Subcutaneous abdominal adipose tissue (tissue), 5 donors: ENCODE results near the gene HNRNPU.
A peak's percentile ranks its signal among the peaks of the same experiment; 100 is the strongest.

Source experiments
- H3K27ac ChIP-seq: one replicate; pipeline ENCODE4 v1.7.0; 2013; ENCODE audit warnings: low read depth, mild to moderate bottlenecking, inconsistent platforms, low read length, moderate library complexity
- H3K27me3 ChIP-seq, 5 donors: one replicate each; pipeline ENCODE4 v1.7.0; 2013; ENCODE audit warnings: low read length in 5 of 5, inconsistent platforms in 1 of 5; ENCODE audit not compliant: control insufficient read depth in 5 of 5, insufficient read depth in 4 of 5
- H3K36me3 ChIP-seq, 5 donors: one replicate each; pipeline ENCODE4 v1.7.0; 2013; ENCODE audit warnings: low read length in 5 of 5; ENCODE audit not compliant: control insufficient read depth in 5 of 5, insufficient read depth in 5 of 5
- H3K4me1 ChIP-seq, 5 donors: one replicate each; pipeline ENCODE4 v1.7.0; 2013; ENCODE audit warnings: low read length in 5 of 5, mild to moderate bottlenecking in 3 of 5, moderate library complexity in 1 of 5; ENCODE audit not compliant: control insufficient read depth in 5 of 5, insufficient read depth in 5 of 5
- H3K4me3 ChIP-seq, 5 donors: one replicate each; pipeline ENCODE4 v1.7.0; 2013; ENCODE audit warnings: low read length in 5 of 5, low read depth in 1 of 5
- H3K9ac ChIP-seq, 5 donors: one replicate each; pipeline ENCODE4 v1.7.0; 2013; ENCODE audit warnings: low read length in 5 of 5, mild to moderate bottlenecking in 4 of 5, moderate library complexity in 3 of 5
- H3K9me3 ChIP-seq, 5 donors: one replicate each; pipeline ENCODE4 v1.7.0; 2013; ENCODE audit warnings: low read length in 5 of 5; ENCODE audit not compliant: control insufficient read depth in 5 of 5
- donor health status: healthy.
- donor health status: healthy.
- donor health status: healthy.
- donor health status: healthy.
- donor health status: healthy.

Gene HNRNPU

DNA sequence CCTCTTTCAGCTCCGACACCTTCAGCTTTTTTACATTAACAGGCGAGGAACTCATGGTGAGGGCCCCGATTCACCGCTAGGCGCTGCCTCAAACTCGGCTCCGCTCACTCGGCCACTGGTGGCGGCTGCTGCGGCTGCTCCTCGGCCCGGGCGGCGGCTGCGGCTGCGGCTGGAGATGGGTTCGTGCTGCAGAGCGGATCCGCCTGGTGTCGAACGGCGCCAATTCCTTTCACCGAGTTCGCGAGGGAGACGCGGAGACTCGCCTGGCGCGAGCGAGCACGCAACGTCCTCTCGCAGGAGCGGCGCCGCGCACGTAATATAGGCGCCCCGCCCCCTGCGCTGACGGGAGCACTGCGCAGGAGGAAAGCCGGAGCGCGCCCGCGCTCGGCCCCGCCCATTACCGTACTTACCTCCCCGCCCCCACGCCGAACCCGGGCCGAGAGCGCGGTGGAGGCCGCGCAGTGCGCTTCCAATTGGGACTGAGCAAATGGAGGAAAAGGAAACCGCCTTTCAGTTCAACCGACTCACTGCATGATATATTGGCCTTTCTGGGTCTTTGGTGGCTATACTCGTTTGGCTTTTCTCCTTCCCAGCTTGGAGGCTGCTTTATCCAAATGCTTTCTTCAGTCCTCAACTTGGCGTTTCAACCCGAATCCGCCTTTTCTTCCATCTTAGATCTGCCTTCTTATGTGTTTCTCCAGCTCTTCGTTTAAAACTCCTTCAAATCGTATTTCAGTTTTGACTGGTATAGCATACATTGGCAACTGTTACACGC lies at the start of gene HNRNPU:
Gene HNRNPU (minus strand): TSS at position 291 of the 775 bp plus-strand sequence. CDS start 236 bp downstream, at position 55.
- Histone ChIP-seq H3K27me3 (no peaks in the 10 kb centered on the region), H3K9me3 (no peaks in the 10 kb centered on the region), H3K9ac (peak within 1 kb of the TSS; percentile 92 to 100 (median 100)), H3K27ac (peak within 1 kb of the TSS; percentile 96), H3K36me3 (peaks cover 5 to 17% (median 14%) of the 10 kb centered on the region in 5 donors), H3K4me3 (peak within 1 kb of the TSS; percentile 73 to 100 (median 98)), H3K4me1 (peaks cover 0 to 43% (median 37%) of the 10 kb centered on the region in 5 donors)

DNA sequence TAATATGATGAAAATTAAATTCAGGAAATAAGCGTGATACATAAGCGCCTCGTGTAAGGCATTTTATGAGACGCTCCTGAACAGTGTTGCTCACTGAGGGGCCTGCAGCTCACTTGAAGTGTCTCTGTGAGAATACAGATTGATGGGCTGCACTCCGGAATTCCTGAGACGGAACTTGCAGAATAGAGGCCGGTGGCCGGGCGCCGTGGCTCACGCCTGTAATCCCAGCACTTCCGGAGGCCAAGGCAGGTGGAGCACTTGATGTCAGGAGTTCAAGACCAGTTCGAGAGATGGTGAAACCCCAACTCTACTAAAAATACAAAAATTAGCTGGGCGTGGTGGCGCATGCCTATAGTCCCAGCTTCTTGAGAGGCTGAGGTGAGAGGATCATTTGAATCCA lies 49.5 kb upstream of the HNRNPU start:
- Histone ChIP-seq H3K4me1 (peaks cover 0 to 4% (median under 1%) of the 10 kb centered on the region in 5 donors), H3K27me3 (no peaks in the 10 kb centered on the region), H3K27ac (no peak overlapping the region), H3K4me3 (no peak overlapping the region), H3K36me3 (no peaks in the 10 kb centered on the region), H3K9me3 (no peaks in the 10 kb centered on the region), H3K9ac (no peak overlapping the region)

- Histone ChIP-seq H3K36me3 (no peaks in the 10 kb centered on the region), H3K9ac (no peak overlapping the region), H3K9me3 (no peaks in the 10 kb centered on the region), H3K4me3 (no peak overlapping the region), H3K27me3 (no peaks in the 10 kb centered on the region), H3K27ac (no peak overlapping the region), H3K4me1 (no peaks in the 10 kb centered on the region)
These were observed 39.8 kb upstream of the HNRNPU start for GRCh38 chr1:244904119-244904518.

DNA sequence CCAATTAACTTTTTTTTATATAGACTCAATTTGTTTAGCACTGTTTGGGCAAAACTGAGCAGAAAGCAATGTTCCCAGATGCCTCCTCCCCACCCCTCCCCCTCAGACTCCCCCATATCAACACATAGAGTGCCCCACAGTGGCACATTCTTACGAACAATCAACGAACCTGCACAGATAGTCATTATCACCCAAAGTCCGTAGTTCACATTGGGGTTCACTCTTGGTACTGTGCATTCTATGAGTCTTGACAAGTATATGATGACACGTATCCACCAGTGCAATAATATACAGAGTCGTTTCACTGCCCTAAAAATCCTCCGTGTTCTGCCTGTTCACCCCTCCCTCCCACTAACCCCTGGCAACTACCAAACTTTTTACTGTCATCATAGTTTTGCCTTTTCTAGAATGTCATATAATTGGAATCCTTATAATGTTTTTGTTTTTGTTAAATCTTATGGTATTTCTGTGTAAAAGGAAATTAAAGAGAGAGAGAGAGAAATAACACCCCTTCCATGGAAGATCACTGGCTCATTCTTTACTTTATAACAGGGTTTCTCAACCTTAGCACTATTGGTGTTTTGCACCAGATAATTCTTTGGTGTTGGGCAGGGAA lies 37.2 kb upstream of the HNRNPU start:
- no peak overlapping the region for H3K4me3 ChIP-seq
- no peak overlapping the region for H3K9ac ChIP-seq
- H3K36me3 ChIP-seq: no peaks in the 10 kb centered on the region
- H3K27ac ChIP-seq: no peak overlapping the region
- no peaks in the 10 kb centered on the region for H3K4me1 ChIP-seq
- H3K9me3 ChIP-seq: no peaks in the 10 kb centered on the region
- H3K27me3 ChIP-seq: no peaks in the 10 kb centered on the region

DNA sequence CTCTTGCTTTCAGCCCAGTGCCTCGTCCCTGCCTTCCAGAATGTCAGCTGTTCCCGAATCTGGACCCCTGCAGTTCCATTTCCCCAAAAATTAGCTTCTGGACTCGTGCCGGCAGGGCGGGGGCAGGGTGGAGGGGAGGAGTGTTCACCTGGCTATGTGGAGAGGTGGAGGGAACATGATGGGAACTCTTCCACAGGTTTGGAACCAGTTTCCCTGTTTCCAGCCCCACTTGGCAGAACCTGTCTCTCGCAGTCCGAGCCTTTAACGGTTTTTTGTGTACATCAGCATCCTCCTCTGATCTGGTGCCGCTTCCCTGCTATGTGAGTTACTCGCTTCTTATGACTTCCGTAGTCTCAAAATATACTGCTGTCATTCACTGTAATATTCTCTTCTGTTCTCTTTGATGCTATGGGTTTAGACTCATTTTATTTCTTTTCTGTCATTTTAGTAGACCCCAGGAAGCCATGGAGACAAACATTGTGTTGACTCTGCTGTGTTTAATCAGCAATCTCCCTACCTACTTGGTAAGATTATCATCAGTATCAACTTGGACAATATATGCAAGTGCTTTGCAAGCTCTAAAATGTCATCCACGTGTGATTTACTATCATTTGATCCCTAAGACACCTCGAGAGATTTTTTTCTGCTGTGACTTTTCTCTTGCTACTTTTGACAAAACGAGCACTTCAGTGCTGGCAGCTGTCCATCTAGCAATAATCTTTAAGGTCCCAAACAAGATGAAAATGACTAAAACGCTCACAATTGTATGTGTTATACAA lies 33.3 kb upstream of the HNRNPU start:
- no peak overlapping the region for H3K9ac ChIP-seq
- no peaks in the 10 kb centered on the region for H3K4me1 ChIP-seq
- no peaks in the 10 kb centered on the region for H3K36me3 ChIP-seq
- H3K27me3 ChIP-seq: no peaks in the 10 kb centered on the region
- H3K4me3 ChIP-seq: no peak overlapping the region
- H3K27ac ChIP-seq: no peak overlapping the region
- H3K9me3 ChIP-seq: no peaks in the 10 kb centered on the region

DNA sequence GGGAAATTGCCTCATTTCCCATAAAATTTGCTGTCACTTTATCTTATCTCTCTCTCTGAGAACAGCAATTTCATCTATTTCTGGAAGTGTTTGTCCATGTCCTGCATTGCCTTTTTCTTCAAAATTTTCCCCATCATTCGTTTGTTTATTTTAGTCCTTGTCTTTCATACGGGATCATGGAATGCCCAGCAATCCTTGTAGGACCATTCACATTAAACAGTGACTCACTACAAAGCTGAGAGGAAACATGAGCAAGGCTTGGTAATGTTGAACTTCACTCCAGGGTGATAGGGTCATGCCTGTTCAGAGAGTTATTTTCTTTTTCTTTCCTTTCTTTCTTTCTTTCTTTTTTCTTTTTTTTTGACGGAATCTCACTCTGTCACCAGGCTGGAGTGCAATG lies 32.2 kb upstream of the HNRNPU start:
- H3K4me3 ChIP-seq: no peak overlapping the region
- H3K36me3 ChIP-seq: no peaks in the 10 kb centered on the region
- H3K4me1 ChIP-seq: no peaks in the 10 kb centered on the region
- no peaks in the 10 kb centered on the region for H3K27me3 ChIP-seq
- no peaks in the 10 kb centered on the region for H3K9me3 ChIP-seq
- H3K27ac ChIP-seq: no peak overlapping the region
- no peak overlapping the region for H3K9ac ChIP-seq

DNA sequence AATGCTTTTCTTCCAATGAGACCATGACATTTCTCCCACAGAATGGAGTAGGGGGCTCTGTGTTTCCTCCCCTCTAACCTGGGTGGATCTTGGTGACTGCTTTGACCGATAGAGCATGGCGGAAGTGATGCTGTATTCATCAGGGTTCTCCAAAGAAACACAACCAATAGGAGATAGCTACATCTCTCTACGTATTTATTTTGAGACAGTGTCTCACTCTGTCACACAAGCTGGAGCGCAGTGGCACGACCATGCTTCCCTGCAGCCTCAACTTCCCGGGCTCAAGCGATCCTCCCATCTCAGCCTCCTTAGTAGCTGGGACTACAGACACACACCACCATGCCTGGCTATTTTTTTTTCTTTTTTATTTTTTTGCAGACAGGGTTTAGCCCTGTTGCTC lies 29.5 kb upstream of the HNRNPU start:
- Histone ChIP-seq H3K27me3 (no peaks in the 10 kb centered on the region), H3K4me1 (no peaks in the 10 kb centered on the region), H3K9me3 (no peaks in the 10 kb centered on the region), H3K4me3 (no peak overlapping the region), H3K27ac (no peak overlapping the region), H3K36me3 (no peaks in the 10 kb centered on the region), H3K9ac (no peak overlapping the region)

DNA sequence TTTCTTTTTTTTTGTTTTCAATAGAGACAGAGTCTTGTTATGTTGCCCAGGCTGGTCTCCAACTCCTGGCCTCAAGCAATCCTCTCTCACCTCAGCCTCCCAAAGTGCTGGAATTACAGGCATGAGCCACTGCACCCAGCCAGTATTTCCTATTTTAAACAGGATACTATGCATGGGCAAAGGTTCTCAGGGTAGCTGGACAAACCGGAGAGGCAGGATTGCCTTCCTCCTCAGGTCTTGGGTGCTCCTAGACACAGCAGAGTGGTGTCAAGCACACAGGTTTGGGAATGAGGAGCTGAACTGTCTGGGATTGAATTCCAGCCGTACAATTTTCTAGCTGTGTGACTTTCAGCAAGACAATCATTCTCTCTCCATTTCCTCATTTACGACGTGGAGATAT lies 22.9 kb upstream of the HNRNPU start:
- no peaks in the 10 kb centered on the region for H3K4me1 ChIP-seq
- H3K4me3 ChIP-seq: no peak overlapping the region
- no peak overlapping the region for H3K9ac ChIP-seq
- H3K27ac ChIP-seq: no peak overlapping the region
- no peaks in the 10 kb centered on the region for H3K36me3 ChIP-seq
- no peaks in the 10 kb centered on the region for H3K27me3 ChIP-seq
- peaks cover 0 to 5% (median 0%) of the 10 kb centered on the region in 5 donors for H3K9me3 ChIP-seq

- Histone ChIP-seq H3K4me3 (no peak overlapping the region), H3K4me1 (no peaks in the 10 kb centered on the region), H3K27ac (no peak overlapping the region), H3K36me3 (no peaks in the 10 kb centered on the region), H3K9ac (no peak overlapping the region), H3K27me3 (no peaks in the 10 kb centered on the region), H3K9me3 (no peaks in the 10 kb centered on the region)
These were observed 17.4 kb upstream of the HNRNPU start for GRCh38 chr1:244881552-244882280.
